Ovary (tissue), 9 donors: ENCODE data around the gene ITGB5. TPM values are rescaled to one million over a fixed set of nuclear protein-coding genes. Genes with fewer than 3 reads are reported as not detected.

ENCODE experiments used
- DNase-seq, 5 donors: peaks; one replicate each; pipeline ENCODE4 v3.0.0-alpha.2; 2019 to 2020
- H3K27ac ChIP-seq, 2 donors: fragments of 200-600 bp; one replicate each; pipeline versions ENCODE4 v1.5.1 to v1.8.0; 2019 to 2022
- H3K27me3 ChIP-seq: fragments of 200-600 bp; one replicate; pipeline ENCODE4 v1.8.0; 2022
- H3K36me3 ChIP-seq: fragments of 200-600 bp; sonication (generic); one replicate; pipeline ENCODE4 v1.5.1; 2019
- H3K4me1 ChIP-seq: one replicate; pipeline ENCODE4 v1.8.1; 2013; ENCODE audit warnings: mild to moderate bottlenecking, moderate library complexity; ENCODE audit not compliant: insufficient read depth
- H3K4me3 ChIP-seq: fragments of 200-600 bp; sonication (generic); one replicate; pipeline ENCODE4 v1.5.1; 2017
- H3K9me3 ChIP-seq, 2 donors: fragments of 200-600 bp in 1 of 2; sonication (generic) in 1 of 2; one replicate each; pipeline versions ENCODE4 v1.5.1 to v1.8.1; 2013 to 2019; ENCODE audit warnings: mild to moderate bottlenecking in 1 of 2, moderate library complexity in 1 of 2
- EP300 ChIP-seq: sonication (generic); formaldehyde crosslinking; IDR thresholded peaks from one replicate; pipeline ENCODE4 v1.6.1; 2017; ENCODE audit warnings: antibody characterized with exemption
- POLR2A ChIP-seq: fragments of 450-650 bp; IDR thresholded peaks from one replicate; pipeline ENCODE4 v1.6.1; 2017; ENCODE audit warnings: antibody characterized with exemption, mild to moderate bottlenecking, moderate library complexity
- WGBS, 3 donors: extraction: QIAGEN DNeasy Blood & Tissue Kit in 1 of 3; methylation state at CpG; one replicate each; pipeline versions ENCODE4 v1.1.5 to v1.1.7; 2013 to 2017; 5-methylcytosine and 5-hydroxymethylcytosine counted together
- intact Hi-C, 4 donors: fragments of 100-400 bp; cut with DNase I; formaldehyde crosslinking; loops; one replicate each; pipeline versions ENCODE4 v1.11.0 to v1.15.1; 2022 to 2023
- polyA plus RNA-seq, 2 donors: library from polyadenylated mRNA; stranded (reverse); fragments of 200-250 nt in 1 of 2; fragments of 350-450 nt in 1 of 2; fragmentation: Illumina TruSeq in 1 of 2; extraction: RNeasy Lipid Tissue Mini Kit (QIAGEN cat#74804) in 1 of 2; gene quantifications; one replicate each; pipeline ENCODE4 v1.2.3, GENCODE V29; 2013 to 2014
- total RNA-seq, 7 donors: library from RNA; depleted of rRNA in 2 of 7; stranded (reverse); fragments of >200 nt in 2 of 7; fragmentation: NEBNext Ultra II Directional in 3 of 7; extraction: Animal tissue kit (Norgen Biotek cat#: 25700) in 3 of 7; gene quantifications; one replicate each; pipeline versions ENCODE4 v1.1.0 to v1.2.4, GENCODE V29; 2016 to 2023
- TF ChIP-seq, protein P1 (sequence below), 3 donors: fragments of 450-650 bp in 2 of 3; fragments of 200-600 bp in 1 of 3; IDR thresholded peaks; one replicate each; pipeline versions ENCODE4 v1.5.1 to v1.8.0; 2016 to 2022; ENCODE audit warnings: antibody characterized with exemption in 3 of 3, mild to moderate bottlenecking in 1 of 3
- donor health status: DM: no; HTN: no; CAD: no; lungs with moderate emphysema.
- donor health status: DM: no; HTN: no; CAD: no.
- donor health status: Bipolar disorder and iron deficiency.
- donor health status: DM: yes; HTN: yes; CAD: no.
- donor health status: DM: no; HTN: no; CAD: no.
- donor health status: DM: yes; HTN: yes; CAD: no.

The ITGB5 gene
- total and polyA plus RNA-seq, 9 donors = 31.0 to 109 (median 38.0) TPM

DNA sequence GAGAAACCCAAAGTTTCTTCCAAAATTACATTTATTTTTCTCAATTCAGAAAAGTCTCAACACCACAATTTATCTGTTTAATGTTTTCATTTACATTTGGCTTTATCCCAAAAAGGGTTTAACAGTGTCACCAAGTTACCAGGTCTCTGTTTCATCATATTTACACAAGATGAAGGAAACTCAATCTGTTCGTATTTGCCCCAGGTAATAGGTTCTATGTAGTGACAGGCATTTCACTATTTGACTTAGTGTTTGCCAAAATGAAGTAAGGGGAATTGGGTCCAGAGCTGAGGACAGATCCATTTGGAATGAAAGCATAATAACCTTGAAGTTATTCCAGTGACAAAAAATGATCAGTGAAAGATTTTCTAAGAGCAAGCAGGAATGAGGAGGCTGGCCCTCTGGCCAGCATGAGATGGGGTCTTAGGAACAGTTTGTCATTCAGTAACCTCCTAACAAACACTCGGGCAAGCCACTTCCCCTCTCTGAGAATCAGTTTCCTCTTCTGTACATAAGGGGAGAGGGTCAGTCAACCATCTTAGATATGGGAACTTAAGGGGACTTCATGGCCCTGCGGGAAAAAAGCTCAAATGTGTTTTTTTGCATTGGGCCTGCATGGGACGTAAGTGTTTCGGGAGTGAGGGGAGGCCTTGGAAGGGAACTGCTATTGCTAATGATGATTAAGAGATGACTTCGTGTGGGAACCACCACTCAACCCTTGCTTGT, 125.1 kb downstream of the ITGB5 start:
- intact Hi-C loops = loop anchor here (2.0 to 10.0 kb wide), 3 partner anchors 125 to 673 kb away; partner anchors contain the start of gene ITGB5 (in 1 of the 4)

DNA sequence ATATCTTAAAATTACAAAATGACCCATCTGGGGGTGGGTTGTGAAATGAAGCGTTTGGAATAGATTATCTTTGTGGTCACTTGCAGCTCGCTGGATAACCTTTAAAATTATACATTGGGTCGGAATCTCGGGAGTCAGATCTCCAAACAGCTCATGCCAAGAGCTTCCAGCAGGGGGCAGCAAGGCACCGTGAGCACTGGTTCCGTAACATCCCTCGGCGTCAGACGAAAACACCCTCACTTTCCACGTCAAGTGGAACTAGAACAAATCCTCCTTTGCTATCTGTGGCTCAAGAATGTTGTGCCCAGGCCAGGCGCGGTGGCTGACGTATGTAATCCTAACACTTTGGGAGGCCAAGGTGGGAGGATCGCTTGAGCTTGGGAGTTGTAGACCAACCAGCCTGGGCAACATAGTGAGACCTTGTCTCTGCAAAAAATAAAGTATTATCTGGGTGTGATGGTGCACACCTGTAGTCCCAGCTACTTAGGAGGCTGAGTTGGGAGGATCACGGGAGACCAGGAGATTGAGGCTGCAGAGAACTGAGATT, 125.8 kb downstream of the ITGB5 start:
- H3K4me3 ChIP-seq = no peak overlapping the region
- H3K27me3 ChIP-seq = no peaks in the 10 kb centered on the region

More for the DNA sequence above, 125.1 kb downstream of the ITGB5 start:
- peak overlapping the region in 1 of 2 donors; percentile 46 for H3K27ac ChIP-seq
- 78 to 82% (median 82%) methylated on average over 6 of the region's 6 CpGs for WGBS, 3 donors
- DNase-seq = no peak
- H3K4me1 ChIP-seq = no peaks in the 10 kb centered on the region
- TF ChIP-seq POLR2A (no peak), EP300 (no peak)
- TF ChIP-seq, protein P1, sequence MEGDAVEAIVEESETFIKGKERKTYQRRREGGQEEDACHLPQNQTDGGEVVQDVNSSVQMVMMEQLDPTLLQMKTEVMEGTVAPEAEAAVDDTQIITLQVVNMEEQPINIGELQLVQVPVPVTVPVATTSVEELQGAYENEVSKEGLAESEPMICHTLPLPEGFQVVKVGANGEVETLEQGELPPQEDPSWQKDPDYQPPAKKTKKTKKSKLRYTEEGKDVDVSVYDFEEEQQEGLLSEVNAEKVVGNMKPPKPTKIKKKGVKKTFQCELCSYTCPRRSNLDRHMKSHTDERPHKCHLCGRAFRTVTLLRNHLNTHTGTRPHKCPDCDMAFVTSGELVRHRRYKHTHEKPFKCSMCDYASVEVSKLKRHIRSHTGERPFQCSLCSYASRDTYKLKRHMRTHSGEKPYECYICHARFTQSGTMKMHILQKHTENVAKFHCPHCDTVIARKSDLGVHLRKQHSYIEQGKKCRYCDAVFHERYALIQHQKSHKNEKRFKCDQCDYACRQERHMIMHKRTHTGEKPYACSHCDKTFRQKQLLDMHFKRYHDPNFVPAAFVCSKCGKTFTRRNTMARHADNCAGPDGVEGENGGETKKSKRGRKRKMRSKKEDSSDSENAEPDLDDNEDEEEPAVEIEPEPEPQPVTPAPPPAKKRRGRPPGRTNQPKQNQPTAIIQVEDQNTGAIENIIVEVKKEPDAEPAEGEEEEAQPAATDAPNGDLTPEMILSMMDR (IDR thresholded peaks at IDR 0.05) = no peak
- H3K27me3 ChIP-seq = no peaks in the 10 kb centered on the region
- no peaks in the 10 kb centered on the region for H3K9me3 ChIP-seq
- H3K4me3 ChIP-seq = no peak overlapping the region
- no peaks in the 10 kb centered on the region for H3K36me3 ChIP-seq

DNA sequence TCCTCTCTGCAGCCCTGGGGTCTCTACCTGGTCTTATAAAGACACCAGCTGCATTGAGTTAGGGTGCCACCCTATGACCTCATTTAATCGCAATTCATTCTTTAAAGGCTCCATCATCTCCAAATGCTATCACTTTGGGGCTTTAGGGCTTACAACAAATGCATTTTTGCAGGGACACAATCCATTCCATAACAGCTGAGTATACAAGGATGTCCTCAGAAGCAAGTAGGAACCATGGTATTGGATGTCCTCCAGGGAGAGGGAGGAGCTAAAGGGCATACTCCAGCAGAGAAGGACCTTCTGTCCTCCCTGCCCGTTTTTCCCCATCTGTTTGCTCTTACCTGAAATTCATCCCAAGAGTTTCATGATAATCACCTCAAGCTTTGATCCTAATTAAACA, 126.6 kb downstream of the ITGB5 start:
- no peak for DNase-seq
- TF ChIP-seq POLR2A (no peak), EP300 (no peak)
- TF ChIP-seq, protein P1 (IDR thresholded peaks at IDR 0.05) = no peak
- no peak overlapping the region for H3K4me3 ChIP-seq
- WGBS, 3 donors = 40 to 53% (median 41%) methylated on average over 2 of the region's 2 CpGs
- no peaks in the 10 kb centered on the region for H3K27me3 ChIP-seq
- intact Hi-C loops = loop anchor here (2.0 to 10.0 kb wide), 3 partner anchors 127 to 674 kb away; partner anchors contain the start of gene ITGB5 (in 1 of the 4)
- no peaks in the 10 kb centered on the region for H3K9me3 ChIP-seq
- no peaks in the 10 kb centered on the region for H3K36me3 ChIP-seq
- H3K27ac ChIP-seq = peak overlapping the region in 1 of 2 donors; percentile 33
- no peaks in the 10 kb centered on the region for H3K4me1 ChIP-seq

More for the DNA sequence above, 125.8 kb downstream of the ITGB5 start:
- H3K36me3 ChIP-seq = no peaks in the 10 kb centered on the region
- peak; percentile 83 to 94 (median 90) for DNase-seq
- intact Hi-C loops = loop anchor here (2.0 to 10.0 kb wide), 3 partner anchors 126 to 673 kb away; partner anchors contain the start of gene ITGB5 (in 1 of the 4)
- H3K9me3 ChIP-seq = no peaks in the 10 kb centered on the region
- WGBS, 3 donors = 4 to 6% (median 5%) methylated on average over 15 of the region's 15 CpGs
- TF ChIP-seq EP300 = no peak
- TF ChIP-seq, protein P1 (IDR thresholded peaks at IDR 0.05) = peak; percentile 89 to 96 (median 94)
- no peak for TF ChIP-seq POLR2A
- H3K27ac ChIP-seq = peak overlapping the region in 1 of 2 donors; percentile 33
- H3K4me1 ChIP-seq = no peaks in the 10 kb centered on the region

DNA sequence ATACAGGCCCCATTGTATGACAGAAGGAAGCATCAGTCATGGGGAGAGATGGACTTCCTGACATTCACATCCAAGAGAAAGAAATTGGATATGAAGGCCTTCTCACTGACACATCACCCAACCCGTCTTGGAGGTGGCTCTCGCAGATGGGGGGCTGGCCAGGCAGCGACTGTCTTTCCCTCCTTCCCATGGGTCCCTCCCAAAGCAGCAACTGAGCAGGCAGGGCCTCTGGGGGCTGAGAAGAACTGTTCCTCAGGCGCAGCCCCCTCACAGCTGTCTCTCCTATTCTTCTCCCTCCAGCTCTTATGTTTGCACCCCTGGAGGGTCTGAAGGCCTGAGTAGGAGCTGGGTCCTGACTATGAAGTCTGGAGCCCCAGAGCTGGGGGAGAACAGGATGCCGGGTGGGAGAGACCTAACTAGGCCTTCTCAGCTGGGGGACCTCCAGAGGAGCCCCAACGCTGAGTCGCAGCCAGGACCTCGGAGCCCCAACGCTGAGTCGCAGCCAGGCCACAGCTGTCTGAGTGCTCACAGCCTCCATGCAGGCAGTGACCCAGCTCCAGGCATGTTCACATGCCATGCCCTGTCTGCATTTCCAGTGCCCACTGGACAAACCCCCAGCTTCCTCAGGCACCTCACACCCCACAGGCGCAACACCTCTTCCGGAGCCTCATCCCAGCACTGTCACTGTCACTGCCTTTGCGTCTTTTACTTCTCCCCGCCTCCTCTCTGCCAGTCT, 127.3 kb downstream of the ITGB5 start:
- WGBS, 3 donors = 63 to 74% (median 71%) methylated on average over 14 of the region's 14 CpGs
- Histone ChIP-seq H3K4me3 (no peak overlapping the region), H3K27ac (no peak overlapping the region), H3K4me1 (no peaks in the 10 kb centered on the region), H3K9me3 (no peaks in the 10 kb centered on the region), H3K27me3 (no peaks in the 10 kb centered on the region), H3K36me3 (no peaks in the 10 kb centered on the region)
- intact Hi-C loops = loop anchor here (2.0 to 10.0 kb wide), 3 partner anchors 127 to 675 kb away; partner anchors contain the start of gene ITGB5 (in 1 of the 4)
- TF ChIP-seq, protein P1 (IDR thresholded peaks at IDR 0.05) = no peak
- no peak for TF ChIP-seq POLR2A
- TF ChIP-seq EP300 = no peak
- no peak for DNase-seq
